Jurkat, Clone E6-1 (cell line): ENCODE measurements around the gene SLC35C1.
A peak's percentile ranks its signal among the peaks of the same experiment; 100 is the strongest.

Experiments
- DNase-seq: peaks from one replicate; pipeline ENCODE4 v3.0.0-alpha.2; 2011; ENCODE audit warnings: low read depth, low spot score
- H3K4me3 ChIP-seq: 2 replicates; pipeline ENCODE4 v1.5.1; 2011; ENCODE audit warnings: mild to moderate bottlenecking, low read length, control low read depth, moderate library complexity

Gene SLC35C1

GRCh38 chr11:45778341-45778740, 26.6 kb upstream of the SLC35C1 start:
- H3K4me3 ChIP-seq: no peak overlapping the region
- no peak for DNase-seq

GRCh38 chr11:45779602-45780001, 25.3 kb upstream of the SLC35C1 start:
- no peak for DNase-seq
- no peak overlapping the region for H3K4me3 ChIP-seq

GRCh38 chr11:45786272-45786671, 18.7 kb upstream of the SLC35C1 start:
- DNase-seq: no peak
- H3K4me3 ChIP-seq: no peak overlapping the region

- no peak overlapping the region for H3K4me3 ChIP-seq
- DNase-seq: no peak
These were observed 16.1 kb upstream of the SLC35C1 start for GRCh38 chr11:45788887-45789286.

- DNase-seq: no peak
- H3K4me3 ChIP-seq: no peak overlapping the region
These were observed 13.4 kb upstream of the SLC35C1 start for GRCh38 chr11:45791524-45791923.

- H3K4me3 ChIP-seq: no peak overlapping the region
- DNase-seq: no peak
These were observed 10.8 kb upstream of the SLC35C1 start for GRCh38 chr11:45794169-45794568.

GRCh38 chr11:45795379-45795778, 9.6 kb upstream of the SLC35C1 start:
- DNase-seq: no peak

GRCh38 chr11:45796461-45796861, 8.5 kb upstream of the SLC35C1 start:
- no peak for DNase-seq
- H3K4me3 ChIP-seq: no peak overlapping the region

More at GRCh38 chr11:45795379-45795778, 9.6 kb upstream of the SLC35C1 start:
- no peak overlapping the region for H3K4me3 ChIP-seq

- DNase-seq: no peak
These were observed 6.0 kb upstream of the SLC35C1 start for GRCh38 chr11:45798793-45799441.

GRCh38 chr11:45799562-45799961, 5.4 kb upstream of the SLC35C1 start:
- DNase-seq: no peak

More at GRCh38 chr11:45798793-45799441, 6.0 kb upstream of the SLC35C1 start:
- H3K4me3 ChIP-seq: no peak overlapping the region

GRCh38 chr11:45800261-45800660, 4.7 kb upstream of the SLC35C1 start:
- DNase-seq: no peak
- H3K4me3 ChIP-seq: no peak overlapping the region

More at GRCh38 chr11:45799562-45799961, 5.4 kb upstream of the SLC35C1 start:
- H3K4me3 ChIP-seq: no peak overlapping the region

- no peak overlapping the region for H3K4me3 ChIP-seq
- no peak for DNase-seq
These were observed 3.1 kb upstream of the SLC35C1 start for GRCh38 chr11:45801723-45802315.

GRCh38 chr11:45802531-45803317, 2.2 kb upstream of the SLC35C1 start:
- no peak for DNase-seq
- no peak overlapping the region for H3K4me3 ChIP-seq

- peak overlapping the region; percentile 68 for H3K4me3 ChIP-seq
- DNase-seq: no peak
These were observed 783 bp upstream of the SLC35C1 start for GRCh38 chr11:45803971-45804760.

GRCh38 chr11:45805305-45806071, 539 bp downstream of the SLC35C1 start:
- H3K4me3 ChIP-seq: peak overlapping the region; percentile 68
- DNase-seq: no peak

- no peak for DNase-seq
- H3K4me3 ChIP-seq: peak overlapping the region; percentile 68
These were observed 1.4 kb downstream of the SLC35C1 start for GRCh38 chr11:45806072-45806933.

- no peak overlapping the region for H3K4me3 ChIP-seq
- DNase-seq: no peak
These were observed 2.2 kb downstream of the SLC35C1 start for GRCh38 chr11:45806937-45807791.
